Endothelial cell (in vitro differentiated cells): ENCODE results near the gene SIGLEC1. TPM values are rescaled to one million over a fixed set of nuclear protein-coding genes. Genes with fewer than 3 reads are reported as not detected.

Experiments
- DNase-seq: peaks from one replicate; pipeline ENCODE4 v3.0.0; 2021; ENCODE audit warnings: low spot score
- H3K27ac Mint-ChIP-seq: one replicate; pipeline ENCODE4 v1.8.0; 2021; ENCODE audit warnings: mixed read lengths, inconsistent platforms; ENCODE audit not compliant: unreplicated experiment
- H3K27me3 Mint-ChIP-seq: one replicate; pipeline ENCODE4 v1.8.0; 2021; ENCODE audit warnings: mild to moderate bottlenecking, moderate library complexity, mixed read lengths, inconsistent platforms; ENCODE audit not compliant: unreplicated experiment
- H3K36me3 Mint-ChIP-seq: one replicate; pipeline ENCODE4 v1.8.0; 2021; ENCODE audit warnings: mild to moderate bottlenecking, low read depth, mixed read lengths, inconsistent platforms; ENCODE audit not compliant: unreplicated experiment
- H3K4me1 Mint-ChIP-seq: one replicate; pipeline ENCODE4 v1.8.0; 2021; ENCODE audit warnings: mild to moderate bottlenecking, mixed read lengths, inconsistent platforms; ENCODE audit not compliant: unreplicated experiment
- H3K4me3 Mint-ChIP-seq: one replicate; pipeline ENCODE4 v1.8.0; 2021; ENCODE audit warnings: mild to moderate bottlenecking, mixed read lengths, inconsistent platforms; ENCODE audit not compliant: unreplicated experiment
- H3K9me3 Mint-ChIP-seq: one replicate; pipeline ENCODE4 v1.8.0; 2021; ENCODE audit warnings: mixed read lengths, inconsistent platforms; ENCODE audit not compliant: unreplicated experiment
- total RNA-seq: library from RNA; stranded (reverse); fragmentation: NEBNext Ultra II Directional; extraction: Animal tissue kit (Norgen Biotek cat#: 25700); gene quantifications from one replicate; pipeline ENCODE4 v1.2.1, GENCODE V29; 2021; ENCODE audit not compliant: unreplicated experiment
- TF ChIP-seq, protein P1 (sequence below): fragments of 200-600 bp; sonication (generic); IDR thresholded peaks from one replicate; pipeline ENCODE4 v1.5.0; 2021; ENCODE audit warnings: antibody characterized with exemption; ENCODE audit not compliant: unreplicated experiment

The SIGLEC1 gene
- total RNA-seq, 1 donor from 2014 or later, result not detected

DNA sequence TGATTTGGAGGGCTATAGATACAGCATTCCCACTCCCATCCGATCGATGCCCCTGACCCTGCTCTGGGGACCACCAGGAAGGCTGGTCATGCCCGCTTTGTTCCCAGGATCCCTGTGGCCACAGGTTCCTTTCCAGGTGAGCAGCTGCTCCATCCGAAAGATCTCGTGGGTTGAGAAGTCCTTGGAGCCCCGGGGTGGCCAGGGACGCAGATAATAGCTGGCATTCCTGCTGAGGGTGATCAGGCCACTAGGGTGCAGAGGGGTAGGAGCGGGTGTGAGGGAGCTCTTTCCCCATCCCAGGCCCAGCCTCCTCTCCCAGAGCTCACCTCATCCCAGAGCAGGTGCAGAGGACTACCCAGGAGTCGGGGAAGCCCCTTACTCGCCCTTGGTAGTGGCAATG, 38.0 kb downstream of the SIGLEC1 start:
- Mint-ChIP-seq H3K27me3 (peaks cover 23% of the 10 kb centered on the region), H3K27ac (no peak overlapping the region), H3K4me1 (peaks cover 7% of the 10 kb centered on the region), H3K9me3 (no peaks in the 10 kb centered on the region), H3K36me3 (no peaks in the 10 kb centered on the region), H3K4me3 (no peak overlapping the region)
- TF ChIP-seq, protein P1, sequence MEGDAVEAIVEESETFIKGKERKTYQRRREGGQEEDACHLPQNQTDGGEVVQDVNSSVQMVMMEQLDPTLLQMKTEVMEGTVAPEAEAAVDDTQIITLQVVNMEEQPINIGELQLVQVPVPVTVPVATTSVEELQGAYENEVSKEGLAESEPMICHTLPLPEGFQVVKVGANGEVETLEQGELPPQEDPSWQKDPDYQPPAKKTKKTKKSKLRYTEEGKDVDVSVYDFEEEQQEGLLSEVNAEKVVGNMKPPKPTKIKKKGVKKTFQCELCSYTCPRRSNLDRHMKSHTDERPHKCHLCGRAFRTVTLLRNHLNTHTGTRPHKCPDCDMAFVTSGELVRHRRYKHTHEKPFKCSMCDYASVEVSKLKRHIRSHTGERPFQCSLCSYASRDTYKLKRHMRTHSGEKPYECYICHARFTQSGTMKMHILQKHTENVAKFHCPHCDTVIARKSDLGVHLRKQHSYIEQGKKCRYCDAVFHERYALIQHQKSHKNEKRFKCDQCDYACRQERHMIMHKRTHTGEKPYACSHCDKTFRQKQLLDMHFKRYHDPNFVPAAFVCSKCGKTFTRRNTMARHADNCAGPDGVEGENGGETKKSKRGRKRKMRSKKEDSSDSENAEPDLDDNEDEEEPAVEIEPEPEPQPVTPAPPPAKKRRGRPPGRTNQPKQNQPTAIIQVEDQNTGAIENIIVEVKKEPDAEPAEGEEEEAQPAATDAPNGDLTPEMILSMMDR, result no peak
- no peak for DNase-seq

DNA sequence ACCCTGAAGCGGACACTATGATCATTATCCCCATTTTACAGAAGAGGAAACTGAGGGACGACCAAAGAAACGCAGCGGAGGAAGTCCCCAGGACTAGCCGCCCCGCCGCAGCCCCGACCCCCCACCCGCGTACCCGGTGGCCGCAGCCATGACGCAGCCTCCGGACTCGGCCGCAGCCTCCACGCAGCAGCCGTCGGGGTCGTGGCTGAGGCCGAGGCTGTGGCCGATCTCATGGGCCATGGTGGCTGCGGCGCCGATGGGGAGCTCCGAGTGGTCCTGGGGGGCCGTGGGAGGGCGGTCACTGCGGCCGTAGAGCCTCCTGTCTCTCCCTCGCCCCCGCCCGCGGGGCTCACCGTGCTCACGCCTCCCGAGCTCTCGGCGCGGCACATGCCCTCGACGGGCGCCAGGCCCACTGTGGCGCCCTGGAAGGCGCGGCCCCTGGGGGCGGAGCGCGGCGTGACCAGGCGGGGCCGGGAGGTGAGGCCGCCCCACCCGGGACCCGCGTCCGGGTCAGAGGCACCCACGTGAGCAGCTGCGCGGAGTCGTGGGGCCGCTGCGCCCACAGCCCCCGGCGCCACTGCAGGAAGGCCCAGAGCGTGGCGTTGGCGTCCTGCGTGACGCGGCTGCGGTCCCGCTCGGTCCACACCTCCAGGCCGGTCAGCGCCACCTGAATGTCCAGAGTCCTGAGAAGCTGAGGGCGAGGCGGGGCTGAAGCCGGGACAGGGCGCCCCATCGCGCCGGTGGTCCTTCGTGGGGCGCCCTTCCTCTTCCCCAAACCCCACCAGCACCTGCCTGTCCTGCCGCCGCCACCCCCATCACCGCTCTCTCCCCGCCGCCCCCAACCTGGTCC, 39.0 kb downstream of the SIGLEC1 start:
- H3K4me3 Mint-ChIP-seq, result no peak overlapping the region
- no peak for DNase-seq

DNA sequence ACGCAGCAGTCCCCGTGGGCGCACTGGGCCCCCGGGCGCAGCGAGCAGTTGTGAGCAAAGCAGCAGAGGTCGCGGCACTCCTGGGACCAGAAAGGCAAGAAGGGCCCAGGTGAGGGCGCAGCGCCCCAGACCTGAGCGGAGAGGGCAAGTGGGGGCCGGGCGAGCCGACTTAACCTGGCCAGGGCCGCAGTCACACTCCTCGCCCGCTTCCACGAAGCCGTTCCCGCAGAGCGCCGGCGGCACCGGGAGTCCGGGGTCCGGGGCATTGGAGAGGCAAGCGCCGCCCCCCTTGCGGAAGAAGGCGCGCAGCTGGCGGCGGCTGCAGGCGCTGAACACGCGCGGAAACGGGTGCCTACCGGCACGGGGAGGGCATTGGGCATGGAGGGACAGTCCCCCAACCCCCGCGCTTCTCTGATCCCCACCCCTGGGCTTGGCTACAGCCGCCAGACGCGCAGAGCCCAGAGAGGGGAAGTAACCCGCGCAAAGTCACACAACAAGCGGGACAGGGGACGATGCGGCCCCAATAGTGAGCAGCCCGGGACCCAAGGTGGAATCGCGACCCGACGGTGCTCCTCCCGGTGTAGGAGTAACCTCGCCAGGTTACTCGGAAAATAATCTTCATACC, 39.7 kb downstream of the SIGLEC1 start:
- no peak for DNase-seq
- Mint-ChIP-seq H3K4me3 (no peak overlapping the region), H3K36me3 (no peaks in the 10 kb centered on the region), H3K27ac (no peak overlapping the region), H3K9me3 (no peaks in the 10 kb centered on the region), H3K4me1 (peaks cover 7% of the 10 kb centered on the region), H3K27me3 (peaks cover 20% of the 10 kb centered on the region)
- TF ChIP-seq, protein P1, result no peak

More for the DNA sequence above, 39.0 kb downstream of the SIGLEC1 start:
- Mint-ChIP-seq H3K4me1 (peaks cover 7% of the 10 kb centered on the region), H3K27ac (no peak overlapping the region), H3K9me3 (no peaks in the 10 kb centered on the region), H3K27me3 (peaks cover 20% of the 10 kb centered on the region), H3K36me3 (no peaks in the 10 kb centered on the region)
- TF ChIP-seq, protein P1, result no peak

DNA sequence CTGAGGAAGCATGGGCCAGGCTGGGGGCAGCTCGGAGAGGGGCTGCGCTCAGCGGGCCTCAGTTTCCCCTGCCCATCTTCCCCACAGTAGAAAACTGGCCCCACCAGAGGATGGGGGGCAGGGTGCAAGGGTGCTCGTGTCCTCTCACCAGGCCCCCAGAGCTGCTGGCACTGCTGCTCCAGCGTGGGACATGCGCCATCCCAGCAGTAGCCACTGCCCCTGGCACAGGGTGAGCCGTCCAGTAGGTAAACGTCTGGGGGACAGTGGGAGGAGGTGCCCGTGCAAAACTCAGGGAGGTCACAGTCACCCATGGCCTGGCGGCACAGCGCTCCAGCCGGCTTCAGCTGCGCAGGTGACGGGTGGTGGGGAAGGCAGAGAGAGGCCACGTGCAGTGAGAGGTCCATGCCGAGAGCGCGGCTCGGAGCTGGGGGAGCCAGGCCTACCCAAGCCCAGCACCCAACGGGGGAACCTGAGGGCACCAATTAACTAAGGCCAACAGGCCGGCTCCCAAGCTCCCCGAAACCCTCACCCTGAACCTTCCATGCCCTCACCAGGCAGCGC, 40.3 kb downstream of the SIGLEC1 start:
- H3K36me3 Mint-ChIP-seq, result no peaks in the 10 kb centered on the region
- no peak overlapping the region for H3K27ac Mint-ChIP-seq

More for the DNA sequence above, 40.3 kb downstream of the SIGLEC1 start:
- Mint-ChIP-seq H3K27me3 (peaks cover 20% of the 10 kb centered on the region), H3K4me1 (peaks cover 7% of the 10 kb centered on the region), H3K4me3 (no peak overlapping the region), H3K9me3 (no peaks in the 10 kb centered on the region)
- no peak for DNase-seq
- TF ChIP-seq, protein P1, result no peak
